GM19467 (cell line): Measurements from ENCODE around the gene CHST11.
A peak's percentile ranks its signal among the peaks of the same experiment; 100 is the strongest.

Experiments
- ATAC-seq: cut with Tn5 transposase; IDR thresholded peaks from one replicate; pipeline ENCODE4 v1.9.1; 2021; ENCODE audit warnings: mild to moderate bottlenecking, moderate library complexity; ENCODE audit not compliant: unreplicated experiment

Gene CHST11

DNA sequence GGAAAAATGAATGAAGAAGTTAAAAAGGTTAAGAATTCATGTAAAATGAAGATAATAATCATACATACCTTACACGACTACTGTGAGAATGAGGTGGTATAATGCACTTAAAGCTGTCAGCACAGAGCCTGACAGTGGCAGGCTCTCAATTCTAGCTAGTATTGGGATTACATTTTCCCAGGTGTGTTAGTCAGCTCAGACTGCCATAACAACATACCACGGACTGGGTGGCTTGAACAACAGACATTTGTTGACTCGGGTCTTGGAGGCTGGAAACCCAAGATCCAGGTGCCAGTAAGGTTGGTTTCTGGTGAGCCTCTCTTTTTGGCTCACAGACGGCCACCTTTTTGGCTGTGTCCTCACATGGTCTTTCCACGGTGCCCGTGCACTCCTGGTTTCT is 167.8 kb downstream of the CHST11 start:
- no peak for ATAC-seq

DNA sequence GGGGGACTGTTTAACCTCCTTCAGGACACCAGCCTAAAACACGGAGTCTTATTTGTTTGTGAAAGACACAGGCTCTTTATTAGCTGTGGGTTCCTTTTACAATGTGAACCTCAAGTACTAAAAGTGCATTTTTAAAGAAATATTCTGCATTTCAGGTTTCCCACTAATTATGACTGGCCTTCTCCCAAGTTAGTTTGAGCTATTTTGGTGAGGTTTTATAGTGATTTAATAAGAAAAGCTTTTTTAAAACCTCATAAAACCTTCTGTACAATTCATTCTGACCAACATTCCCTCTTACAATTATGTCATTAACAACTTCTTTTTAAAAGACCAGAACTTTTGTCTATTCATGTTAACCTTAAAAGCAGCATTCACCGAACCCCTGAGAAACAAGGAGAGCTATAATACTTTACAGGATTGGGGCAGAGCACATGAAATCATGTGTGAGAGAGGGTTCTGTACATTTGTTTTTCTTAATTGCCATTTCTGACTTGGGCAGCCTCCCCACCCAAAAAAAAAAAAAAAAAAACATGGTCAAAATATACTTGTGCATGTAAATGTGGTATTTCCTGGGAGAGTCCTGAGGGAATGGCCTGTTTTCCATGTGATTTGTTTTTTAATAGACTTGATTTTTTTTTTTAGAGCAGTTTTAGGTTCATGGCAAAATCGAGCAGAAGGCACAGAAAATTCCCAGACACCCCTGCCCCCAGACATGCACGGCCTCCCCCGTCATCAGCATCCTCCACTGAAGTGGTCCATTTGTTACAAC is 169.5 kb downstream of the CHST11 start:
- ATAC-seq, result no peak

DNA sequence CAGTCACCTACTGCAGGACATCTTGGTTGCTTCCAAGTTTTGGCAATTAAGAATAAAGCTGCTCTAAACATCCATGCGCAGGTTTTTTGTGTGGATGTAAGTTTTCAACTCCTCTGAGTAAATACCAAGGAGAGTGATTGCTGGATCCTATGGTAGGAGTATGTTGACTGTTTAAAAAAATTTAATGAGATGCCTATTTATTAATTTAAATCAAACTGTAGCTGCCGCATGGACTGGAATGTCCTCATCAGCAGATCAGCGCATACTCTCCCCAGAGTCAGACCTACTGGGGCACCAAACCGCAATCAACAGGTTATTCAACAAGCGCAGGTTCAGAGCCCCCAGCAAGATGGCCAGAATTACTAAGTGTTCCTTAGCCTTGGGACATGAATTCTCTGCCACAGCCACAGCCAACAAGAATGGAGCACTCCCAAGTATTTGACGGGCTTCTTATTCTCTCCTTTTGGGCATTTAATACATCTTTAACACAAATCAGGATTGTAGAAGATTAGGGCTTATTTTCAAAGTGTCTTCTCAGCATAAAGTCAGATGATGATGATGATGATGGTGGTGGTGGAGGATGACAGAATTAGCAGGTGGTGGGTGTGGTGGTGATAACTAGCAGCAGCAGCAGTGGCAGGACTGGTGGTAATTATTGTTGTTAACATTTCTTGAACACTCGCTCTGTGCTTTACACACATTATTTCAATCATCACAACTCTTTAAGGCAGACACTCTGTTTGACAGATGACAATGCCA is 170.7 kb downstream of the CHST11 start:
- ATAC-seq, result no peak

DNA sequence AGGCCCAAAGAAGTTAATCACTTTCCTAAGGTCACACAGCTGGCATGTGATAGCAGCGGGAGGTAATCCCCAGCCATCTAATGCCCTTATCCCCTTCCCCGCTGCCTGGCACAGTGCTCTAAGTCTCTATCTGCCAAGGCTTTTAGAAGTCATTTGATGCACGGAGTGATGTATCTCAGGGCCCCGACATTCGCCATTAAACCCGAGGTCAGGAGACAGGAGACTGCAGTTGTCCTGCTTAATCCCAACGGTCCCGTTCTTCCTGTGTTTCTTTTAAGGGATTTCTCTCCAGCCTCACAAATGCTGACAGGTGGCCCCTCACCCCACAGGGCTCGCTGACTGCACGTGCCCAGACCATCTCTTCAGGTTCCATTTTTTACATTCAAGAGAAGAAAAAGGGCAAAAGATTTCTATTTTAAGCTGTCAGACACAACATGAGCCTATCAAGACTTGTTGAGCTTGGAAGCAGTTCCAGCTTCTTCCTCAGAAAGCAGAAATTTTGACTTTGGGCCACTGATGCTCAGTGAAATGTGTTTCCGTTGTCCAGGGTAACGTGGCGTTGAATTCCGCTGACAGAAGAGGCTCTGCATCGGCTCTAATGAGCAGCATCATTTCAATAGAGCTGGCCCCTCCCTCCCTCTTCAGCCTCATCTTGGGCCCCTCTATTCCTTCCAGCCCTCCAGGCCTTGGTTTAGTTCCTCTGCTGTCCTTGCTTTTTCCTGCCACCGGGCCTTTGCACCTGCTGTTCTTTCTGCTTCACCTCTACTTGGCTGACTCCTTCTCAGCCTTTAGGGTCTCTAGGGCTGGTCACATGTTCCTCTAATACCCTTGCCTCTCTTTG is 171.5 kb downstream of the CHST11 start:
- ATAC-seq, result no peak

- no peak for ATAC-seq
Measured at GRCh38 chr12:104628831-104629135, 172.0 kb downstream of the CHST11 start.

DNA sequence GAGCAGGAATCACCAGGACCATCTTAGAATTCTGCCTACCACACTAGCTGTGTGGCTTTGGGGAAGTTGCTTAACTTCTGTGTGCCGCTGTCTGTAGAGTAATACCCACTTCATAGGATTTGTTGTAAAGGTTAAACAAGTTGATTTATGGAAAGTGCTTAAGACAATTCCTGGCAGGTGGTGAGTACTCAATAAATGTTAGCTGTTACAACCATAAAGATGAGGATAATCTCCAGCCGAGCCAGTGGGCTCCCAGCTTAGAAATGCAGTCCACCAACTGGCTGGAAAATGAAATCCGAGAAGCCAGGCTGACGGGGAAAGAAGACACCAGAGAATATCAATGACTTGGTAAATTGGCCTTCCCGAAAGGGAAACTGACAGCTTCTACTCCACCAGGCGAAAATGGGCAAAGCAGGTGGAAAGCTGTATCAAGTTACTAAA is 173.5 kb downstream of the CHST11 start:
- no peak for ATAC-seq

GRCh38 chr12:104631867-104632266 is 175.1 kb downstream of the CHST11 start:
- no peak for ATAC-seq

DNA sequence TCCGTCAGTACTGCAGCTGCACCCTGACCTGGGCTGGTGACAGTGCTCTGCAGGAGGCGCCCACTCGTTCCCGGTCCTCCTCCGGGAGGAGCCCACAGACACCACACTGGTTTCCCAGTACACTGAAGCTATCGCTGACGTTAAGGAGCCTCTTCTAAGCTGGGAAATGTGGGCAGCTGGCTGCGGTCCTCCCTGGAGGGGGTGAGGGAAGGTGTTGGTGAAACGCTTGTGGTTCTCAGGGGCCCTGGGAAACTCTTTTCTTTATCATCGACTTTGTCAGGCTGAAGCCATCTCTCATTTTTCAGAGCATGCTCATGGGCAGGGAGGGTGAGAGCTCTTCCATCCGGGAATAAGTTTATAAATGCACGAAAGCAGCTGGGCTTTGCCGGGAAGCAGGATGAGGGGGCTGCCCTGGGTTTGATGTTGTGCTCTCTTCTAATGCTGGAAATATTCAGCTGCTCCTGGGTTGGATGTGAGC is 176.0 kb downstream of the CHST11 start:
- no peak for ATAC-seq

DNA sequence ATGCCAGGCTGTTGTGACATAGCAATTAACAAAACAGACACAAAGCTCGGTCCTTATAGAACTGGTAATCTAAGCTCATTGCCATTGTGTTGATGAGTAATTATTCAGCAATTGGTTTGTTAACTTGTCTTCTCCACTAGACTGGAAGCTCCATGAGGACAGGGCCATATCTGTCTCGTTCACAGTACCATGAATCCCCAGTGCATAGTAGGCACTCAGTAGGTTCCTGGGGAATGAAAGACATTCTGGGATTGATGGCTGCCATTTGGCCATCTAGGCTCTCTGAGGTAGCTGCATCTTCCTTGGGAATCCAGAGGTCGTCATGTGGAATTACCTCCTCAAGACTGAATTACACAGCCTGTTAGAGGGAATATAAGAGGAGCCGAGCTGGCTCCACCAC is 177.3 kb downstream of the CHST11 start:
- ATAC-seq, result no peak

GRCh38 chr12:104634852-104635251 is 178.1 kb downstream of the CHST11 start:
- no peak for ATAC-seq

DNA sequence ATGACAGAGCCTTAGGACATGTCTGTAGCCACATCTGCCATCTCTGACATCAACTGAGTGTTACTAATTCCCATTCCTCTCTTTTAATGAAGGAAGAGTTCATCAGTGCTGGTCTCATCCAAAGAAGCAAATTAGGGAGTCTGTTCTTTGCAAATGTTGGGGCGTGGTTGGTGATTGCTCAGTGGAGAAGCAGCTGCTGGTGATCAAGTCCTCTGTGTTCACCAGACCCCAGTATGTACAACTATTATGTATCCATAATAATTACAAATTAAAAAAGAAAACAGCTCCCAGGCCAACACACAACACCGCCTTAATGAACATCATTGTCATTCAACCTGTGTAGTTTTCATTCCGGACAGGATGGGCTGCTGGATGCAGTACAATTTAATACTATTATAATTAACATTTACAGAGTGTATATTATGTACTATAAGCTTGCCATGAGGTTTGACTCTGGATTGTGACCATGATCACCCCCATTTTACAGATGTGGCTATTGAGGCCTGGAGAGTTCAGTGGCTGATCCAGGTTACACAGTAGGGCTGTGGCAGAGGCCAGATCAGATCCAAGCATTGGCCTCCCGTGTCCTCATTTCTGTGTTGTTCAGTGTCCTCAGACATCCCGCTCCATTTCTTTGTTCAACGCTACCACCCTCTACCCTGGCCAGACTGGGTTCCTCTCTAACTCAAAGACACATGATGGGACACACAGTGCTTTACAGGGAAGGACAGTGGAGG is 179.0 kb downstream of the CHST11 start:
- no peak for ATAC-seq

DNA sequence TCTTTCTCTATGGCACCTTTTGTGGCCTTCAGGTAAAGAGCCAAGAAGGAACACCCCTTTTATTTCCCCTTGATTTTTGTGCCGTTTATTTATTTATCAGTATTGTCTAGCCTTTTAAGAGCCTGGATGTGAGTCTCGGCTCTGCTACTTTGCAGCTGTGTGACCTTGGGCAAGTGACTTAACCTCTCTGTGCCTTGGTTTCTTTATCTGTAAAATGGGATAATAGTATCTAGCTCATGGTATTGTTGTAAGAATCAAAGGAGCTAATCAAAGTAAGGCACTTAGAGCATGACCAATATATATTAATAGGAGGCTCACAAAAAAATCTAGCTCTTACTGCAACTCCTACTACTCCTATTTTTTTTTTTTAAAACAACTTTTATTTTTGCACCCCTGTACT is 179.7 kb downstream of the CHST11 start:
- no peak for ATAC-seq

GRCh38 chr12:104637604-104638003 is 180.9 kb downstream of the CHST11 start:
- ATAC-seq, result no peak

DNA sequence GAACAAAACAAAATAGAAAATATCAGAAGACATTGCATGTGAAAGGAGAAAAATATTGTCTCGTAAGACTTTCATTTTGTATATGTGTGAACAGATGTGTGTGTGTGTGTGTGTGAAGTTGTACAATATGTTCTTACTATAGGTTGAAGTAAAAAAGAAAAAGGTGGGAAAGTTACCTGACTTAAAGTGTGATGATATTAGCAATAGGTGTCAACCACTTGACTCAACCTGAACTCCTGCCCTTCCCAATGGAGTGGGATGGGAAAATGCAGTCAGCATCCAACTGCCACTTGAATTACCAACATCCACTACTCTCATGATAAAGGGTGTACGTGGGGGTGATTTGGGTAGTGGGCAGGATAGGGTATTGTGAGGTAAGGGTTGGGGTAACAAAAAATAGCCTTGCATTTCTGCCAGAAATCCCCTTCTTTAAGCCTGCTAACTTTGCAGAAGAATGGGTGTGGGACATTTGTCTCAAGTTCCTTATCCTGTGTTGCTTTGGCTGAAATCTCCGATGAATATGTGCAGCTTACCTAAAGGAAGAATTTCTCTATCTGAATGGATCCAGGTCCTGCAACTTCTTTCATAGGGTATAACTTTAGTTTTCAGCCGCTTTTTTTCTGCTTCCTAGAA is 181.6 kb downstream of the CHST11 start:
- ATAC-seq, result no peak

DNA sequence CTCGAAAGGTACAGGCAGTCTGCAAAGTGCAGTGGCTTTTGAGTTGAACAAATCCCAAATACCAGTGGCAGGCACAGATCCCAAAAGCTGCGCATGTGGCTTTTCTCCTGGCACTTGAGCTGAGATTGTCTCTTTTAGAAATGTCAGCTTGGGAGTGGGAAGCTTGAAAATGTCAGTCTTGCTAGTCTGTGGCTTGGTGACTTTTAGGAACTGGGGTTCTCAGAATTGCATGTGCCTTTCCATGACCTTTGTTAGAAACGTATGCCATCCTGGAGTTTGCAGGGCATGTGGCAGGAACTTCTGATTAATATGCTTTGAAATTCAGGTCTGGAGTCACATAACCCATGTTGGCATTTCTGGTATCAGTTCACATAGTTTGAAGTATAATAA is 182.1 kb downstream of the CHST11 start:
- no peak for ATAC-seq

- ATAC-seq, result no peak
Measured at GRCh38 chr12:104640956-104641355, 184.2 kb downstream of the CHST11 start.

GRCh38 chr12:104641862-104642261 is 185.1 kb downstream of the CHST11 start:
- ATAC-seq, result peak; percentile 89

GRCh38 chr12:104643093-104643818 is 186.5 kb downstream of the CHST11 start:
- ATAC-seq, result no peak

DNA sequence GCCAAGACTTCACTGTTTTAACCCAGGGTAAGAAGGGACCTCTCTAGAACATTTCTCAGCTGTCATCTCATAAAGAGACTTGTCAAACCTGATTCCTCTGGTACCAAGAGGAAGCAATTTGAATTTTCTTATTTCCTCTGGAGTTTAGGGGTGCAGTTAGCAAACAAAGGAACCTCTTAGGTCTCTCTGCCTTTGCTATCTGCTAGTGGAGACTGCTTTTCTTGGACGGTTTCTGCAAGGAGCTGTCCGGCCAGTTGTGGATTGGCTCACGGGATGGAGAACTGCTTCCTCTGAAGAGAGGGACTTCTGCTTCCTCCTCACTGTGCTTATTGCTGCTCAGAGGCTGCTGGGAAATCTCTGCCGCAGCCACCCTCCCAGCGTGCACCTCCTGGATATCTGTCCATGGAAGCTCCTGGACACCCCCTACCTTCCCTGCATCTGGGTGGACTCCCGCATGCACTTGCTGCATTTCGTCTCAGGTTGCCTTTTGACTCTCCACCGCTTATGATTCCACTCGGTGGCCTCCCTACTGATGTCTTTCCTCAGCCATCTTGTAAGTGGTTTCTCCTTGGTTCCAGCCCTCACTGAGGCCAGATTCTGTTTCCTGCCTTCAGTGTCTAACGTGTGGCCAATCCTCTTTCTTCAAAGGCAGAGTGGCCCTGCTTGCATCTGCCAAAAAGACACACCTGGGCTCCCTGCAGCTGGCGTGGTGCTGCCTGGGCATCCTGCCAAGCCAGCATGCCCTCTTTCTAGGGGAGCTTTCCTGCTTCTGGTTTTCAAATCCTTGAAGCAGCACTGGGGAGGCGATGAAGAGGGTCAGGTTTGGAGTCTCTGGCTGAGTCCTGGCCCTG is 187.3 kb downstream of the CHST11 start:
- ATAC-seq, result no peak
